Measurements from ENCODE around the gene SEL1L3.

The SEL1L3 gene

DNA sequence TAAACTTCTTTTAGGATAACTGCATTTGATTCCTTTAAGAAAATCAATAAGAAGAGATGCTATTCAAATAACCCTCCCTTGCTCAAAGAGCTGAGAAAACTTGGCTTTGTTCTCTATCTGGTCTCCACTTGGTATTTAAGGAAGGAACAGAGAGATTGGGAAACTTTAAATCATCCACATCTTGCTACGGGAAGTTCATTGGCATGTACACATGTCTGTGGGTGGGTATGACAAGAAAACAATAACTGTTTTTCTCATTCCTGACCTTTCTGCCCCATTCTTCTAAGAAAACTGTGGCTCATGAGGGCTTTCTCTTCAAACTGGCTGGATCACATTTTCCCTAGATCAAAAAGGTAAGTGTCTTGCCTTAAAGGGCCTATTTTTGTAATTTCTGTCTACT lies 6.0 kb downstream of the SEL1L3 start:
- DNase-seq, result no peak

DNA sequence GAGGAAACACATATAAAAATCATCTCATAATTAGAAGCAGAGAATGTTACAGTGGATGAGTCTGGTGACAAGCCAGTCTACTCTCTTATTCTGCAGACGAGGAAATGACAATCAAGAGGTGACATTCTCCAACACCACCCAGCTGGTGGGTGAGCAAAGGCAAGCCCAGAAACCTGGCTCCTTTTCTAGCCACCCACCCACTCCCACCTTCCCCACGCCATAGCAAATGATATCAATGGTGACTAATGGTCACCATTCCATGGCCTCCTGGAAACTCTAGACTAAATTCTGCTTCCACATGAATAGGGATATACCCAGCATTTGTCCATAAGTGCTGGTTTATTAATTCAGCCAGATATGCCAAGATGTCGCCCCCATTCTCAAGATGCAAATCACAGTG lies 10.7 kb downstream of the SEL1L3 start:
- DNase-seq, result no peak

DNA sequence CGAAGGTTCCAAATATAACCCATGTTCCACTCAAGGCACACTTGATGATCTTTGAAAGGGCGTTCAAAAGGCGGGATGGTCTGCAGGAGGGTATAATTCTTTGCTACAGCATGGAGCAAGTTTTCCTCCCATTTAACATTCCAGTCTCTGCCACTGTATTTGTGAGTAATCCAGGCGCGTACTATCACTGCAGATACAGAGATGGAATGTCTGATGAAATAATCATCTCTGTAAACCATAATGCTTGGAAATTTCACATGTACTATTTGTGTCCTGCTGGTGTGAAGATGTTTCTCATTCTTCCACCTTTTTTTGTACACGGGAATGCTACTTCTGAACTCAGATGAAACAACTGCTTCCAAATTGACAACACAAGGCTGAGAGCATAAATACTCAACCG lies 15.5 kb downstream of the SEL1L3 start:
- no peak for DNase-seq

DNA sequence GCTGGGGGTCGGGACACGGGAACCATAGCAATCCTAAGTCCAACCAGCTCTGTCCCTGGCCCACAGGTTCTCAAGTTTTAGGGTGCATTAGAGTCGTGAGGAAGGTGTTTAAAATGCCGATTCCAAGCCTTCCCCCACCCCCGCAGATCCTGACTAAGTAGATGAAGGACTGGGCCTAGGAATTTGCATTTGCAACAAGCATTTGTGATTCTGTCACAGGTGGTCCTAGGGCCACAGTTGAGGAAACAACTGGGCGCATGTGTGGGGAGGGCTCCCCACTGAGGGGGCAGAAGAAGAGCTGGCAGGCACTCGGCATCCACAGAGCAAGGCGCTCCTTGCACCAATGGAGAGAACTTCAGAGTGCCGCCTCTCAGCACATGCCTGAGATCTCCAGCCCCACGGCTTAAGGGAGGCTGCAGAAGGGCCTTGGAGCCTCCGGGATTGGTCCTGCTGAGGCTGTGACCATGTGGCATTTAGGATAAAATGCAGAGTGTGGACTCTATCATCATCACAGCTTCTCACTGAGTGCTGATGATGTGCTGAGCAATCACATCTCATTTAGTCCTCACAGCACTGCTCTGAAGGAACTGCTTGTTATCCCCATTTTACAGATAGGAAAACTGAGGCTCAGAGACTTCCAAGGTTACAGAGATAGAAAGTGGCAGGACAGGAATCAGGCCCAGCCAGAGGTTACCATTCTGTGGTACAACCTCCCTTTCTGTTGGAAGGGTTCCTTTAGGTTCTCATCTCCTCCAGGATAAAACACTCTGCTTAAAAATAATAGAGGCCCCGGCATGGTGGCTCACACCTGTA lies 16.7 kb downstream of the SEL1L3 start:
- no peak for DNase-seq

DNA sequence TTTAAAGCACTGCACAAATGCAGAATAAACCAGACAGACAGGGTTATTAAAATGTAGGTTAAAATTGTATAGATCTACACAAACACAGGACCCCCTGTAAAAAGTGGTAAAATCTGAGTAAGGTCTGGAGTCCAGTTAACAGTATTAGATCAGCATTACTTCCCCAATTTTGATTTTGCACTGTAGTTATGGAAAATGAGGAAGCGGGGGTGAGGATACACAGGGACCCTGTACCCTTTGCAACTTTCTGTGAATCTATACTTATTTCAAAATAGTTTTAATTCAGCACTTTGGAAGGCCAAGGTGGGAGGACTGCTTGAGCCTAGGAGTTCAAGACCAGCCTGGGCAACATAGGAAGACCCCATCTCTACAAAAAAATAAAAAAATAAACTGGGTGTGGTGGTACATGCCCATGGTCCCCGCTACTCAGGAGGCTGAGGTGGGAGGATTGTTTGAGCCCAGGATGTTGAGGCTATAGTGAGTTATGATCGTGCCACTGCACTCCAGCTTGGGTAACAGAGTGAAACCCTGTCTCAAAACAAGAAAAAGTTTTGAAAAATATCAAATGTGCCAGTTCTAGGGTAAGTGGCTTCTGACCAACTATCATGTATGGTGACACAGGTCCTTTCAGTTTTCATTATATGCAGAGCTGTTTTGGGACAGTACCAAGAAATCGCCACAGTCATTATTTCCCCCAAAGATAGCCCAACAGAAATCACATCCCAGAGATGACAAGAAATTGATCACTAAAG lies 17.7 kb downstream of the SEL1L3 start:
- DNase-seq, result no peak

DNA sequence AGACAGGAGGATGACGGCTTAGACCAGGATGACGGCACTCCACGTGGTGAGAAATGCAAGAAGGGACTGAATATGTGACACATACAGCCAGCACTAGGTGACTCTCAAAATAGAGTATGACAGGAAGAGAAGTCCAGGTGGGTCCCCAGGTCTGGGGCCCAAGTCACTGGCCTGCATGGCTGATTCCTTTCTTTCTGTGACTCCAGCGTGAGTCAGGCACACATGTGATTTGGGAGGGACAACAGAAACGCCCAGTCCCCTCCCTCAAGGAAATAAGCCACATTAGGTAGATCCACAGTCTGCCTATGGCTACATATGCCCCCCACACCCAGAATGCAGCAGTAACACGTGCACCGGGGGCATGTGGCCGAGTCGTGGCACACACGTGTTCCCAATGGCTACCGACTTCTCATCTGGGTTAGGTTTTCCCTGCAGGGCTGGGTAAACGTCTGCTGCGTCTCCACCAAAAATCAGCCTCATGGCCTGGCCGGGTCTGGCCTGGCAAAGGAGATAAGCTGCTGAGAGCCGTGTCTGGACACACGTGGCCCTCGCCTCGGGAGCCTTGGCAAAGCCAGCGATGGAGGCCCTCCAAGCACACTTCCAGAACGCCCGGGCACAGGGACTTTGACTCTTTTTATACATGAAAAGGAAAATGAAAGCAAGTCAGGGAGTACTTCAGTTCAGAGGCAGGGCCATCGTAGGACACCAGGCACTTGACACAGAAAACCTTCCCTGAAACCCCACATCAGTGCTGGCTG lies 19.3 kb downstream of the SEL1L3 start:
- DNase-seq, result peak in 17 of 51 donors; percentile 5 to 40 (median 18)

DNA sequence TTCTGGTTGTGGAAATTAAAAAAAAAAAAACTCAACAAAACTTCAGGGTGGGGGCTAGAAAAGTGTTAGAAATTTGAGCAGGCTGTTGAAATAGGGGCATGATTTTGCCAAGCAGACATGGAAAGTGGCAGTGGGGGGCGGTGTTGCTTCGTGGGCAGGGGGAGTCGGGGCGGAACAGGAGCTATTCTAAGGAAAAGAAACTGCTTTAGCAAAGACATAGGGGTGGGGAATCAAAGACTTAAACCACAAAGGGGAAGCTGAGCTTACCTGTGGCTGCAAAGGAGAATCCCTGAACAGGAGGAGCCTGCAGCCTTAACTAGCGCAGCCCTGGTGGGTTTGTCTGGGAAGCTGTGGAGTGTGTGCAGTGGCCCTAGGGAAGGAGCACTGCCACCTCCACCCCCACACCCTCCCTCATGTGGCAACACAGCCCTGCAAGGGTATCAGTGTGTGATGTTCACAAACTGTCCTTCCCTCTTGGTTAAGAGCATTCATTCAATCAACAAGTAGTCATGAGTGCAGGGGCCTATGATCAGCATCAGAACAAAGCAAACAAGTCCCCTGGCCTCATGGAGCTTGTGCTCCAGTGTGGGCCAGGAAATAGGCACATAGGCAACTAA lies 20.5 kb downstream of the SEL1L3 start:
- DNase-seq, result no peak

DNA sequence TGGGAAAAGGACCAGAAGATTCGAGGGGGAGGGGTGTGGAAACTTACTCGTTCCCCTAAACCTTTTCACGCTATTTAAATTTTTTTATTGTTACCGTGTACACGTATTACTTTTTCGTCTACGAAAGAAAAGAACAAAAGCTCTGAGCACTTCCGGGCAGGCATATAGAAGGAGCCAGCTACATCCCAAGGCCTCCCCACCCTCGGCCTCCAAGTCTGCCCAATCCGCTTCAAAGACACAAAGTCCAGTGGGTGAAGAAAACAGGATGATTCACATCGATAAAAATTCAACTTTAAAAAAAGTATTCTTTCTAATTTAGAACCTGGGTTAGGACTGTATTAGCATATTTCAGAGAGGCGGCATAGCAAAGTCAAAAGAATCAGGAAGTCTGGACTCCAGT lies 23.1 kb downstream of the SEL1L3 start:
- DNase-seq, result no peak

DNA sequence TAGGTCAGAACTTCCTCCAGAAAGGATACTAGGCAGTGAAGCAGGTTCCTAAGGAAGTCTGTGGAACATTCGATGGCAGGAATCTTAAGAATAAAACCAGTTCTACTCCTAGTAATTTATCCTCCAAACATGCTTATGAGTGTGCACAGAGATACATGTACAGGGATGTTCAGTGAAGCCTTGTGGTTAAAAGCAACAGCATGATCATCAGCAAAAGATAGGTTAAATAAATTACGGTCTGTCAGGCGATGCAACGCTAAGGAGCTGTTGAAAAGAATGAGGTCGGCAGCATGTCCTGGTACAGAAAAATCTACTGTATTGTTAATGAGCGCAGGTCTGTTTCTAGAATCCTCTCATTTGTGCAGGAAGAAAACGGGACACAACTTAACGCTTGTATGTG lies 23.6 kb downstream of the SEL1L3 start:
- no peak for DNase-seq

DNA sequence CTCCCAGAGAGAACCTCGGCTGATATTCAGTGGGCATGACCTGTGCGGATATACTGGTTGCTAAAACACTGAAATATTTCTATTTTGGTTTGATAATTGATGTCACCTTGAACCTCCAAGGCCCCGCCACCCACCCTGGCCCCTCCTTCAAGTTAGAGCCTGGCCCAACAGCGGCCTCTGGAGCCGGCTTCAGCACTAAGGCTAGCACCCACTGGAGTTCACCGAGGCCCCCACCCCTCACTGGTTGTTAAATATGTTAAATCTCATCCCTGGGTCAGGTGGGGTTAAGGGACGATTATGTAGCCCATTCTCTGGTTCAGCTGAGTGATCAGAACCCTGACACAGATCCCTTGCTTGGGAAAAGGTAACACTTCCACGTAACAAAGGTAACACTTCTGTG lies 24.3 kb downstream of the SEL1L3 start:
- DNase-seq, result no peak

DNA sequence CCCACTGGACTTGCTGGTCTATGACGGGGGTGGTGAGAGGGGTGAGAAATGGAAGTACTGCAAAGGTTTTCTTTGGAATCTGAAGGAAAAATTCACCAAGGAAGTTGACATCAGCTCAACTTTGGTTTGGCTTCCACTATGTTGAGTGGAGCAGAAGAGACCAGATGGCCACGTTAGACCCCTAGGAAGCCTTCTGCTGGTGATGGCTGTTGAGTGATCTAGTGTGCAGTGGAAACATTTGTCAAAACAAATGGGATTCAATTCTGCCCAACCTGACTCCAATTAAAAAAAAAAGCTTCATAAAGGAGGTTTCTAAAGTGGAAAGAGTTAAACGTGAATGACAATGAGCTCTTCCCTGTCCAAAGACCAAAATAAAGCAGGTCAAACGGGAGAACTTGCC lies 25.7 kb downstream of the SEL1L3 start:
- no peak for DNase-seq

DNA sequence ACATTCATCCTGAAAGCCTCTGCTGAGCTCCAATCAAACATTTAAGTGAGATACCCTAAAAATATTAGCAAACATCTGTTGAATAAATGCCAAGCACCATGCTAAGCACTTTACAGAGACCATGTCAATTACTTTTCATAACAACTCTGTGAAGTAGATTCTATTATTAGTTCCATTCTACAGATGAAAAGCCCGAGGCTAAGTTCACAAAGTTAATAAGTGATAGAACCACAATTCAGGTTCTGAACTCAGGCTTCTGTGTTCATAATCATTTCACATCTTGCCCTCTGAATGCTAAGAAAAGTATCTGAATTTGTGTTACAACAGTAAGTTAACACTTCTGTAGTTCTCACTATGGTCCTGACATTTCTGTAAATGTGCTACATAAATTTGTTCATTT lies 27.4 kb downstream of the SEL1L3 start:
- DNase-seq, result no peak

DNA sequence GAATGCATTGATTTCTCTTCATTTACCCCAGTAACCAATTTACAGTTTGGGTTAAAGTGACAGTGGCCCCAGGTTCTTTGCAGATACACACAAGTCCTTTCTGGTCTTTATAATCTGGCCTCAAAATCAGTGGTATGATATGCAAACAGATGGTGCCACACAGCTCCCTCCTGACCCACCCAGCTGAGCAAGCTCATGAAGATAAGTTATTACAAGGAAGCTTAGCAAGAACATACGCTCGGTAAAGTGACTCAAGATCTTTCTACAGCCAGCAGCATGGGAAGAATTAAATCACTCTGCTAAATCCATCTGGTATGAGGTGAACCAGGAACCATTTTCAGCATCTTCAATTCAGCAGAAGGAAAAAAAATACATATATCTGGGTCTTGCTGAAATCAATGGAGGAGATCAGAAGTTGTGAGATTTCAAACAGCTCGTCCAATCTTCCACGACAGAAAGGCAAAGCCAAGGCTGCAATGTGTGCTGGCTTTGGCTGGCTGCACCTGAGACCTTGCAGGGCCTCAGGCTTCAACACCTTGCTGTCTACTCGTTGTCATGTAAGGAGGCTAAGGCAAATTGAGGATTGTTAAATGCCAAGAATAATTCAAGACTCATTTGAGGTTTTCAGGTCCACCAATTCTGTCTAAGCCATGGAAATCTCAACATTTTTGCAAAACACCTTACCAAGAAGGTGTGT lies 28.2 kb downstream of the SEL1L3 start:
- no peak for DNase-seq

DNA sequence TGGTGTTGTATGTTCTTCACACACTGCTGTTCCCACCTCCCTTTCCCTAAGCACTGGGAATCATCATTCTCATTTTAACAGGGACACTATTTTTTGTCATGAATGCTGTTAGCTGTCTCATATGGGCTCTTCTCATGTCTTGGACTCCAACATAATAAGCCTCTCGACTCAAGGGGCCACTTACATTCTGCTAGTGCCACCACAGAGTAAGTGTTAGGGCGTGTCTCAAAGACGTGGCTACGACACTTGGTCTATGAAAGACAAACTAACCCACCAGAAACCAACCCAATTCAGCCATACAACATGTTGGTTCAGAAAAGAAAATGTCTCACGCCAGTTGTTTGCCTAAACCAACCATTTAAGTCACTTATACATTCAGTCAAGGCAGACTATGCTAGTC lies 32.2 kb downstream of the SEL1L3 start:
- DNase-seq, result no peak

DNA sequence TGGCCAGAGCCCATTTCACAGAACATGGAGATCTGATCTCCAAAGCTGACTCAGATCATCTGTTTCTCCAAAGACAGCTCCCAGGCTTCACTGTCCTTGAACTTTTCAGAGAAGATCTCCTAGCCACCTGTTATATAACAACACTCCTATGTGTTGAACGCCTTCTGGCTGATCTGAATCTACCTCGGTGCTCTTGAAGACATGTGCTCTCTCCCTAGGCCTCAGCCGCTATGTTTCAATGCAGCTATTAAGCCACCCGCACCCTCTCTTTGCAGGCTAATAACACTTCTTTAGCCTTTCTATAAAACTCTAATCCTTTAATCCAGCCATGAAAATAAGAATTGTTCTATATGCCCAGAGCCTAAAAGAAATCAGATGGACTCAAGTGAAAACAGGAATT lies 34.9 kb downstream of the SEL1L3 start:
- no peak for DNase-seq

DNA sequence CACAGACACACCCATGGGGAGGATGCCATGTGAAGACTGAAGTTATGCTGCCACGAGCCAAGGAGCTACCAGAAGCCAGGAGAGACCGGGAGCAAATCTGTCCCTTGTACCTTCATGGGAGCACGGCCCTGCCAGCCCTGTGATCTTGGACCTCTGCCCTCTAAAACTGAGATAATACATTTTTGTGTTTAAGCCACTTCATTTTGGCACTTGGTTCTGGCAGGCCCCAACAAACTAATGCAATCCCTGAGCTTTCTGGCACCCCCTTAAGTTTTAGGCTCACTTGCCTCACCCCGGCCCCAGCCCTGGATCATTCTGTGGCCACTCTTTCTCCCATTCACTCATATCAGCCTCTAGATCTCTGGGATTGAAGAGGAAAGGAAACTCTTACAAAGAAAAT lies 35.4 kb downstream of the SEL1L3 start:
- no peak for DNase-seq

DNA sequence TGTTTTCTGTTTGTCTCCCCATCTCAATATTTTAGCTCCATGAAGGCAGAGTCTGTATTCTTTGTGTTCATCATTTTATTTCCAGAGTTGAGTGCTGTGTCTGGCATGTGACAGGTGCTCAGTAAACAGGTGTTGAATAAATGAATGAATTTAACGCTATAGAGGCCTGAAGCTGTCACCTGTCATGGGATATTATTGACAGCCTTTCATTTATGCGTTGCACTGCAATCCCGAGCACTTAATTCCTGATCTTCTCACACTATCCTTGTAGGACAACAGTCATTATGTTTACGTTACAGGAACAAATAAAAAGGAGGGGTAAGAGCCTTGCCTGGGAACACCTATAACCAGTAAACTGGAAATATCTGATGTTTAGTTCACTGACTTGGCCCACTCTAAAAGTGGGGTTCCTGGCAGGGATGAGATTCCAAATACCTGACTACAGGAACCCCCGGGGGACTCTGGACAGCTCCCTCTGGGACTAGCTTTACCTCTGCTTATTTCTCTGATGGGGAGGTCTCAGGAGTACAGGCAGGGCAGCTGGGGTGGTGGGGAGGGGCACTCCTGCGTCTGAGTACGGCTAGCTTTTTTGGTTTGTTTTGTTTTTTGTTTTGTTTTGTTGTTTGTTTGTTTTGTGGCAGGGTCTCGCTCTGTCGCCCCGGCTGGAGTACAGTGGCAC lies 36.6 kb downstream of the SEL1L3 start:
- no peak for DNase-seq

DNA sequence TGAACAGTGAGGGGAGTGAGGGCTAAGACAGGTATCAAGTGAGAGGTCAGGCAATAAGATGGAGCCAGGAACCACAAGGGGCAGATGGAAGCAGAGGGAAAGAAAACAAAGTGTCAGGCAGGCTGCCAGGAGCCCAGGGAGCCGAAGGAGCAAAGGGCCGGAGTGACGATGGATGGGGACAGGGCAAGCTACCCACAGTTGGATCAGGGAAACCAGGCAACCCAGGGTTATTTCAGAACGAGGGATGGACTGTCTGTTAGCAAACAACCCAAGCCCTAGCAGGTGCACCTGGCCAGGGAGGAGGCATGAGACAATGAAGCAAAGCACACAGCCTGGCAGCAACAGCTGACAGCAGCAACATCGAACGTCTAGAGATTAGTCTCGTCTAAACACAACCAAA lies 39.2 kb downstream of the SEL1L3 start:
- DNase-seq, result no peak

DNA sequence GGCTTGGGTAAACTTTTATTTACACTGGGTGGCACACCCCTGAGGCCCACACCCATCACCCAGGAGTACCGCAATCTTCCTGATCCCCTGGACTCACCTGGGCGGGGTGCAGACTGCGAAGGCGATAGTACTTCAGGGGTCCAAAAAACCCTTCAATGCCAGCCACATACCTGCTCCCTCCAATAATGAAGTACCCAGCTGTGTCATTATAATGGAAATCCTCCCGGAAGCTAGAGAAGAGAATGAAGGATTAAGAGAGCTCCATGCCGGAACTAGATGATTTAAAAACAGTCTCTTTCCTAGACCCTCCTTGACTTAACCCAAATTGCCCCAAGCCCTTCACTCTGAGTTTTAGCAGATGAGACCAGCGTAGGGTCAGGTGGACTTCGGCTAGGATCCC lies 40.9 kb downstream of the SEL1L3 start:
- no peak for DNase-seq

DNA sequence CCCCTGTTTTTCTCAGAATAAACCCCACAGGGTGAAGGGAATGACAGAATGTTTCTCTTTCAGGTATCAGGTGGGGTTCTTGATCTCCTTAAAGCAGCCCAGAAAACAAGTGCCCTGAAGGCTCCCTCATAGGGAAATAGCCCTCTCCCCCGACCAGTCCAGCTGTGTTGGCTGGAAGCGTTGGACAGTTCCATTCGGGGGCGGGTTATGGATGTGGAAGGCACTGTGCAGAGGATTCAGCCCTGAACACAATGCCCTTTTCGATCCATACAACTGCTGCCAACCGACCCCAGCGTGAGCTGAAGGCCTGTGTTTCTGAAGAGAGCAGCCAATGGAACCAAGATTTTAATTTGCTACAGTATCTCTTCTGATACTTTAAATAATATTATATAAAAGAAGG lies 41.5 kb downstream of the SEL1L3 start:
- peak in 4 of 51 donors; percentile 6 to 24 (median 11) for DNase-seq

DNA sequence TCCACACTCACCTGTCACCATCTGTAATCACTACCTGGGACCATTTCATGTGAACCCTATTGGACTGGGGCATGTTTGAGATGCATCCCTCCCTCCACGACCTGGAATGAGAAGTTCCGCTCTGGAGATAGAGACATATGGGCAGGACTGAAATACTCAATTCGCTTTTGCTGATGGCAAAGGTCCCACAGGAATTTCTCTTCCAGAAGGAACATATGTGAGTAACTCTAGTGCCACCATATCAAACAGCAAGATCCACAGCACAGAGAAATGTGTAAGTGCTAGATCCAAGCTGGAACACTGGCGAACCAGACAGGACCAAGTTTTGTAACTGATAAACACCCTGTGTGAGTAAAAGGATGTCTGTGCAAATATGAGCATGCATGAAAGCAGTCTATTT lies 43.9 kb downstream of the SEL1L3 start:
- no peak for DNase-seq
